Measurements from ENCODE around the gene SNRNP35.
"Not testable (repeated sequence)": the region's sequence is repeated elsewhere in the genome, so short reads cannot be mapped to it uniquely, and the experiment has no call there.

Gene SNRNP35

GRCh38 chr12:123449856-123450255 is 8.1 kb upstream of the SNRNP35 start:
- DNase-seq = no peak

GRCh38 chr12:123450636-123451035 is 7.3 kb upstream of the SNRNP35 start:
- no peak for DNase-seq

- not testable (repeated sequence) for DNase-seq
Measured at GRCh38 chr12:123452276-123452550, 5.7 kb upstream of the SNRNP35 start.

GRCh38 chr12:123453165-123453564 is 4.8 kb upstream of the SNRNP35 start:
- no peak for DNase-seq

GRCh38 chr12:123463174-123463573 is 5.2 kb downstream of the SNRNP35 start:
- peak; percentile 0 for DNase-seq

GRCh38 chr12:123465084-123465483 is 7.1 kb downstream of the SNRNP35 start:
- DNase-seq = no peak

GRCh38 chr12:123468786-123469185 is 10.8 kb downstream of the SNRNP35 start:
- peak; percentile 2 for DNase-seq

- peak; percentile 1 for DNase-seq
Measured at GRCh38 chr12:123469978-123470377, 12.0 kb downstream of the SNRNP35 start.

- peak; percentile 27 for DNase-seq
Measured at GRCh38 chr12:123471374-123472068, 13.6 kb downstream of the SNRNP35 start.

GRCh38 chr12:123472438-123472849 is 14.5 kb downstream of the SNRNP35 start:
- DNase-seq = peak; percentile 14

- DNase-seq = no peak
Measured at GRCh38 chr12:123474485-123475245, 16.7 kb downstream of the SNRNP35 start.

- no peak for DNase-seq
Measured at GRCh38 chr12:123475246-123475703, 17.3 kb downstream of the SNRNP35 start.

- no peak for DNase-seq
Measured at GRCh38 chr12:123478069-123478468, 20.1 kb downstream of the SNRNP35 start.

GRCh38 chr12:123478762-123479161 is 20.8 kb downstream of the SNRNP35 start:
- DNase-seq = peak; percentile 53

GRCh38 chr12:123479442-123480180 is 21.7 kb downstream of the SNRNP35 start:
- peak; percentile 36 for DNase-seq

- not testable (repeated sequence) for DNase-seq
Measured at GRCh38 chr12:123481251-123481650, 23.3 kb downstream of the SNRNP35 start.

GRCh38 chr12:123482876-123483275 is 24.9 kb downstream of the SNRNP35 start:
- DNase-seq = no peak

- DNase-seq = no peak
Measured at GRCh38 chr12:123483602-123484248, 25.8 kb downstream of the SNRNP35 start.

- no peak for DNase-seq
Measured at GRCh38 chr12:123485756-123486155, 27.8 kb downstream of the SNRNP35 start.

GRCh38 chr12:123487428-123487827 is 29.5 kb downstream of the SNRNP35 start:
- no peak for DNase-seq

- DNase-seq = no peak
Measured at GRCh38 chr12:123488539-123489230, 30.7 kb downstream of the SNRNP35 start.

GRCh38 chr12:123489580-123489979 is 31.6 kb downstream of the SNRNP35 start:
- DNase-seq = no peak

- no peak for DNase-seq
Measured at GRCh38 chr12:123490089-123490488, 32.1 kb downstream of the SNRNP35 start.

All from left hindlimb (tissue), 1 donor.